ENCODE measurements around the gene CILP2.

The CILP2 gene

GRCh38 chr19:19538061-19538784 lies at the start of gene CILP2:
CILP2 (plus strand) TSS chr19:19538265; CDS start chr19:19538350, 85 bp downstream.
- no peak for DNase-seq (ENCODE audit: low read depth)

GRCh38 chr19:19488875-19489690 lies 49.0 kb upstream of the CILP2 start:
- DNase-seq (ENCODE audit: low read depth) = peak; percentile 94

GRCh38 chr19:19489804-19490204 lies 48.3 kb upstream of the CILP2 start:
- DNase-seq (ENCODE audit: low read depth) = no peak

- DNase-seq (ENCODE audit: low read depth) = peak; percentile 57
Observed at GRCh38 chr19:19490214-19490968, 47.7 kb upstream of the CILP2 start.

- DNase-seq (ENCODE audit: low read depth) = no peak
Observed at GRCh38 chr19:19491321-19492025, 46.6 kb upstream of the CILP2 start.

GRCh38 chr19:19492026-19492610 lies 45.9 kb upstream of the CILP2 start:
- DNase-seq (ENCODE audit: low read depth) = no peak

GRCh38 chr19:19493841-19494546 lies 44.1 kb upstream of the CILP2 start:
- no peak for DNase-seq (ENCODE audit: low read depth)

GRCh38 chr19:19495614-19496603 lies 42.2 kb upstream of the CILP2 start:
- DNase-seq (ENCODE audit: low read depth) = no peak

GRCh38 chr19:19498255-19498991 lies 39.6 kb upstream of the CILP2 start:
- no peak for DNase-seq (ENCODE audit: low read depth)

- DNase-seq (ENCODE audit: low read depth) = no peak
Observed at GRCh38 chr19:19499272-19499995, 38.6 kb upstream of the CILP2 start.

- DNase-seq (ENCODE audit: low read depth) = no peak
Observed at GRCh38 chr19:19500975-19501644, 37.0 kb upstream of the CILP2 start.

GRCh38 chr19:19501798-19502197 lies 36.3 kb upstream of the CILP2 start:
- no peak for DNase-seq (ENCODE audit: low read depth)

- no peak for DNase-seq (ENCODE audit: low read depth)
Observed at GRCh38 chr19:19502281-19502680, 35.8 kb upstream of the CILP2 start.

GRCh38 chr19:19502808-19503602 lies 35.1 kb upstream of the CILP2 start:
- no peak for DNase-seq (ENCODE audit: low read depth)

GRCh38 chr19:19504754-19505668 lies 33.1 kb upstream of the CILP2 start:
- DNase-seq (ENCODE audit: low read depth) = no peak

Data from T-helper 22 cell (primary cell).